ENCODE data around the gene EMX1. TPM values are rescaled to one million over a fixed set of nuclear protein-coding genes. Genes with fewer than 3 reads are reported as not detected.

EMX1 gene
- total and polyA plus RNA-seq, 2 of the 13 experiments (the other 11 are each of a cell fraction or from before 2014, with no cell fraction given), result 0.62 to 4.9 TPM

GRCh38 chr2:72983500-72984161 is 66.3 kb downstream of the EMX1 start (continued):
- no peak for TF ChIP-seq ATF6 (CRISPR knock-in tag; conservative IDR thresholded peaks at IDR 0.05)
- peak; percentile 60; the same call in 1 of the 2 replicates for TF ChIP-seq THRA (CRISPR knock-in tag; IDR thresholded peaks at IDR 0.05; ENCODE audit: borderline replicate concordance)
- TF ChIP-seq DMAP1 (CRISPR knock-in tag; IDR thresholded peaks at IDR 0.05), result no peak
- TF ChIP-seq SNAPC2 (CRISPR knock-in tag; IDR thresholded peaks at IDR 0.05), result no peak
- no peak for TF ChIP-seq NKX3-1 (CRISPR knock-in tag; IDR thresholded peaks at IDR 0.05)
- no peak for TF ChIP-seq FOXP1 (IDR thresholded peaks at IDR 0.05)
- 0 out of 2 replicates have a peak, but pooled peaks have one; percentile 33 for TF ChIP-seq FOXP1 (CRISPR knock-in tag; IDR thresholded peaks at IDR 0.05)
- no peak for TF ChIP-seq ZNF10 (CRISPR knock-in tag; IDR thresholded peaks at IDR 0.05; ENCODE audit: borderline replicate concordance, low read depth)
- no peak for TF ChIP-seq MAFK (conservative IDR thresholded peaks at IDR 0.05 in 1 of 2, IDR thresholded peaks at IDR 0.05 in 1 of 2; ENCODE audit: low read length in 2 of 2)
- no peak for TF ChIP-seq FOXK1 (CRISPR knock-in tag; IDR thresholded peaks at IDR 0.05; ENCODE audit: borderline replicate concordance, low read depth)
- TF ChIP-seq ZNF205 (CRISPR knock-in tag; IDR thresholded peaks at IDR 0.05), result 0 out of 2 replicates have a peak, but pooled peaks have one; percentile 27
- 0 out of 2 replicates have a peak, but pooled peaks have one; percentile 38 for TF ChIP-seq PAXIP1 (CRISPR knock-in tag; conservative IDR thresholded peaks at IDR 0.05)
- TF ChIP-seq FOXO1 (CRISPR knock-in tag; IDR thresholded peaks at IDR 0.05), result peak; percentile 67; the same call in 1 of the 2 replicates
- no peak for TF ChIP-seq ELF1 (CRISPR knock-in tag; IDR thresholded peaks at IDR 0.05)
- TF ChIP-seq FUBP1 (CRISPR knock-in tag; IDR thresholded peaks at IDR 0.05; ENCODE audit: borderline replicate concordance), result no peak
- no peak for TF ChIP-seq ZNF276 (CRISPR knock-in tag; IDR thresholded peaks at IDR 0.05; ENCODE audit: low read depth)
- no peak for TF ChIP-seq ZNF513 (CRISPR knock-in tag; conservative IDR thresholded peaks at IDR 0.05)

Data from HepG2 (cell line).